Panc1 (cell line): Measurements from ENCODE around the gene QARS1.

Source experiments
- POLR2AphosphoS5 ChIP-seq: IDR thresholded peaks from 2 replicates; pipeline ENCODE4 v1.6.1; 2012; ENCODE audit warnings: mild to moderate bottlenecking, low read depth, low read length, moderate library complexity
- TCF7L2 ChIP-seq: IDR thresholded peaks from 2 replicates; pipeline ENCODE4 v1.6.1; 2011; ENCODE audit warnings: mild to moderate bottlenecking, low read depth, low read length, inconsistent platforms
- TF ChIP-seq, protein P1 (sequence below): fragments of 450-650 bp; IDR thresholded peaks from 2 replicates; pipeline ENCODE4 v1.5.1; 2017; ENCODE audit warnings: mild to moderate bottlenecking
- TF ChIP-seq, protein P2 (sequence below), 2 experiments: IDR thresholded peaks; 2 replicates each; pipeline ENCODE4 v1.6.1; 2011 to 2012; ENCODE audit warnings: low read depth in 2 of 2, control low read depth in 1 of 2, low read length in 1 of 2, mild to moderate bottlenecking in 1 of 2, moderate library complexity in 1 of 2; ENCODE audit not compliant: insufficient read depth in 1 of 2

GRCh38 chr3:49112262-49112661 is 7.7 kb upstream of the QARS1 start:
- TF ChIP-seq, protein P1, sequence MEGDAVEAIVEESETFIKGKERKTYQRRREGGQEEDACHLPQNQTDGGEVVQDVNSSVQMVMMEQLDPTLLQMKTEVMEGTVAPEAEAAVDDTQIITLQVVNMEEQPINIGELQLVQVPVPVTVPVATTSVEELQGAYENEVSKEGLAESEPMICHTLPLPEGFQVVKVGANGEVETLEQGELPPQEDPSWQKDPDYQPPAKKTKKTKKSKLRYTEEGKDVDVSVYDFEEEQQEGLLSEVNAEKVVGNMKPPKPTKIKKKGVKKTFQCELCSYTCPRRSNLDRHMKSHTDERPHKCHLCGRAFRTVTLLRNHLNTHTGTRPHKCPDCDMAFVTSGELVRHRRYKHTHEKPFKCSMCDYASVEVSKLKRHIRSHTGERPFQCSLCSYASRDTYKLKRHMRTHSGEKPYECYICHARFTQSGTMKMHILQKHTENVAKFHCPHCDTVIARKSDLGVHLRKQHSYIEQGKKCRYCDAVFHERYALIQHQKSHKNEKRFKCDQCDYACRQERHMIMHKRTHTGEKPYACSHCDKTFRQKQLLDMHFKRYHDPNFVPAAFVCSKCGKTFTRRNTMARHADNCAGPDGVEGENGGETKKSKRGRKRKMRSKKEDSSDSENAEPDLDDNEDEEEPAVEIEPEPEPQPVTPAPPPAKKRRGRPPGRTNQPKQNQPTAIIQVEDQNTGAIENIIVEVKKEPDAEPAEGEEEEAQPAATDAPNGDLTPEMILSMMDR, result no peak
- TF ChIP-seq POLR2AphosphoS5, result no peak
- TF ChIP-seq, protein P2, sequence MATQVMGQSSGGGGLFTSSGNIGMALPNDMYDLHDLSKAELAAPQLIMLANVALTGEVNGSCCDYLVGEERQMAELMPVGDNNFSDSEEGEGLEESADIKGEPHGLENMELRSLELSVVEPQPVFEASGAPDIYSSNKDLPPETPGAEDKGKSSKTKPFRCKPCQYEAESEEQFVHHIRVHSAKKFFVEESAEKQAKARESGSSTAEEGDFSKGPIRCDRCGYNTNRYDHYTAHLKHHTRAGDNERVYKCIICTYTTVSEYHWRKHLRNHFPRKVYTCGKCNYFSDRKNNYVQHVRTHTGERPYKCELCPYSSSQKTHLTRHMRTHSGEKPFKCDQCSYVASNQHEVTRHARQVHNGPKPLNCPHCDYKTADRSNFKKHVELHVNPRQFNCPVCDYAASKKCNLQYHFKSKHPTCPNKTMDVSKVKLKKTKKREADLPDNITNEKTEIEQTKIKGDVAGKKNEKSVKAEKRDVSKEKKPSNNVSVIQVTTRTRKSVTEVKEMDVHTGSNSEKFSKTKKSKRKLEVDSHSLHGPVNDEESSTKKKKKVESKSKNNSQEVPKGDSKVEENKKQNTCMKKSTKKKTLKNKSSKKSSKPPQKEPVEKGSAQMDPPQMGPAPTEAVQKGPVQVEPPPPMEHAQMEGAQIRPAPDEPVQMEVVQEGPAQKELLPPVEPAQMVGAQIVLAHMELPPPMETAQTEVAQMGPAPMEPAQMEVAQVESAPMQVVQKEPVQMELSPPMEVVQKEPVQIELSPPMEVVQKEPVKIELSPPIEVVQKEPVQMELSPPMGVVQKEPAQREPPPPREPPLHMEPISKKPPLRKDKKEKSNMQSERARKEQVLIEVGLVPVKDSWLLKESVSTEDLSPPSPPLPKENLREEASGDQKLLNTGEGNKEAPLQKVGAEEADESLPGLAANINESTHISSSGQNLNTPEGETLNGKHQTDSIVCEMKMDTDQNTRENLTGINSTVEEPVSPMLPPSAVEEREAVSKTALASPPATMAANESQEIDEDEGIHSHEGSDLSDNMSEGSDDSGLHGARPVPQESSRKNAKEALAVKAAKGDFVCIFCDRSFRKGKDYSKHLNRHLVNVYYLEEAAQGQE (IDR thresholded peaks at IDR 0.05; ENCODE audit: insufficient read depth in 1 of 2, low read depth in 2 of 2, low read length in 1 of 2), result no peak
- TF ChIP-seq TCF7L2, result no peak
